Measurements from ENCODE around the gene WDHD1. TPM values are rescaled to one million over a fixed set of nuclear protein-coding genes. Genes with fewer than 3 reads are reported as not detected.

WDHD1 gene
- total and polyA plus RNA-seq, 2 of the 8 experiments (the other 6 are each of a cell fraction or from before 2014, with no cell fraction given), result 17.8 to 87.9 TPM

DNA sequence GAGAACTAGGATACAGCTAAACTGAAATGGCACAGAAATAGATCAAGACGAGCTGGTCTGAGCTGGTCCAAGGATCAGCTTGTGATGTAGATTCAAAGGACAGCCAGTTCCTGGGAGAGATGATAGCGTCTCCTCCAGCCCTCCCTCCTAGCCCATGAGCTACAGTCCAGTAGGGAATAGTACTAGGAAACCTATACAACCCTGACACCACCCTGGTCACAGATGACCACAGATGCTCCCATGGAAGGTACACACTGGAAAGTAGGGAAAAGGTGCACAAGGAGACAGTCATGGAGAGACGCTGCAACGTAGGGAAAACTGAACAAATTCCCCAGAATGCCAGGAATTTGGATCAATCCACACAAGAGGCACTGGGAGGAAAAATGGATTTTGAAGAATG is 131.2 kb downstream of the WDHD1 start:
- Histone ChIP-seq H4K5ac (ENCODE audit: insufficient read length, low read depth, low read length) (no peak overlapping the region), H3K27me3 (replicated peaks in 1 of 4; ENCODE audit: control insufficient read depth in 3 of 4, extremely low read depth in 1 of 4, insufficient read depth in 3 of 4, low read length in 3 of 4) (peaks cover 0 to 4% (median 2%) of the 10 kb centered on the region in 4 experiments; a peak in 2 of 7 replicates), H3K9ac (replicated peaks in 1 of 4; ENCODE audit: extremely low read depth in 1 of 4, low read depth in 3 of 4, low read length in 3 of 4) (no peak overlapping the region), H3K27ac (ENCODE audit: low read depth, low read length) (no peak overlapping the region), H2BK120ac (replicated peaks; ENCODE audit: low read depth, low read length) (no peak overlapping the region), H2BK15ac (ENCODE audit: low read length) (no peak overlapping the region), H2BK5ac (ENCODE audit: low read depth, low read length) (no peak overlapping the region), H2AFZ (ENCODE audit: low read length) (no peak overlapping the region), H3K56ac (replicated peaks; ENCODE audit: insufficient read length, low read depth, low read length) (no peak overlapping the region), H4K91ac (replicated peaks; ENCODE audit: insufficient read length, low read length) (no peak overlapping the region), H3K4me3 (ENCODE audit: extremely low read depth in 1 of 4, insufficient read depth in 2 of 4, low read depth in 3 of 4, low read length in 4 of 4) (no peak overlapping the region), H3K4ac (replicated peaks; ENCODE audit: insufficient read length, low read depth, low read length) (no peak overlapping the region), H2AK5ac (ENCODE audit: low read depth, low read length) (no peak overlapping the region), H3K79me2 (ENCODE audit: control insufficient read depth in 1 of 2, insufficient read depth in 2 of 2, low read length in 2 of 2) (no peaks in the 10 kb centered on the region), H3K79me1 (ENCODE audit: low read depth, low read length) (no peaks in the 10 kb centered on the region), H3K9me3 (ENCODE audit: insufficient read depth in 2 of 2, low read depth in 1 of 2, low read length in 1 of 2) (no peaks in the 10 kb centered on the region), H3K18ac (ENCODE audit: extremely low read depth, low read length) (no peak overlapping the region), H3K14ac (ENCODE audit: insufficient read length) (no peak overlapping the region), H3K23me2 (ENCODE audit: low read depth, low read length) (no peaks in the 10 kb centered on the region), H4K20me1 (replicated peaks in 1 of 2; ENCODE audit: control insufficient read depth in 1 of 2, insufficient read depth in 2 of 2, low read length in 2 of 2) (peaks cover 0 to 2% of the 10 kb centered on the region in 2 experiments), H3K36me3 (ENCODE audit: control insufficient read depth in 2 of 4, insufficient read depth in 4 of 4, low read length in 3 of 4) (no peaks in the 10 kb centered on the region), H3K4me1 (replicated peaks in 1 of 4; ENCODE audit: control insufficient read depth in 3 of 4, insufficient read depth in 4 of 4, low read length in 3 of 4) (peaks cover 0 to 3% (median 0%) of the 10 kb centered on the region in 4 experiments; a peak in 2 of 7 replicates), H4K8ac (ENCODE audit: extremely low read depth, insufficient read depth, low read length) (no peak overlapping the region), H3K23ac (ENCODE audit: insufficient read length) (no peak overlapping the region), H2BK12ac (ENCODE audit: low read depth, low read length) (no peak overlapping the region), H3K4me2 (ENCODE audit: insufficient read depth in 1 of 2, low read depth in 2 of 2, low read length in 2 of 2) (no peak overlapping the region), H2BK20ac (ENCODE audit: low read length) (no peak overlapping the region)
- no peak for DNase-seq (ENCODE audit: low read depth in 1 of 2, low spot score in 2 of 2)
- 90% methylated on average over 4 of the region's 4 CpGs; no CpG with 5 or more reads in 1 of the 2 experiments for whole genome bisulfite sequencing, 2 experiments (ENCODE audit: extremely low coverage in 1 of 2, insufficient coverage in 1 of 2, insufficient read length in 1 of 2, insufficient replicate concordance in 2 of 2, low coverage in 1 of 2, low lambda C conversion rate in 2 of 2, missing lambda C conversion rate in 1 of 2)
- TF ChIP-seq SP1 (IDR thresholded peaks at IDR 0.05; ENCODE audit: low read depth, low read length), result no peak
- TF ChIP-seq, protein P1, sequence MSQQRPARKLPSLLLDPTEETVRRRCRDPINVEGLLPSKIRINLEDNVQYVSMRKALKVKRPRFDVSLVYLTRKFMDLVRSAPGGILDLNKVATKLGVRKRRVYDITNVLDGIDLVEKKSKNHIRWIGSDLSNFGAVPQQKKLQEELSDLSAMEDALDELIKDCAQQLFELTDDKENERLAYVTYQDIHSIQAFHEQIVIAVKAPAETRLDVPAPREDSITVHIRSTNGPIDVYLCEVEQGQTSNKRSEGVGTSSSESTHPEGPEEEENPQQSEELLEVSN (IDR thresholded peaks at IDR 0.05), result no peak
- no peak for TF ChIP-seq BACH1 (IDR thresholded peaks at IDR 0.05; ENCODE audit: low read length)
- no peak for TF ChIP-seq YY1 (IDR thresholded peaks at IDR 0.05; ENCODE audit: low read depth, low read length)
- TF ChIP-seq RBBP5 (IDR thresholded peaks at IDR 0.05; ENCODE audit: borderline replicate concordance, low read depth, low read length), result no peak
- no peak for TF ChIP-seq KDM5A (IDR thresholded peaks at IDR 0.05; ENCODE audit: low read length)
- TF ChIP-seq BRCA1 (IDR thresholded peaks at IDR 0.05; ENCODE audit: low read depth, low read length), result no peak
- no peak for TF ChIP-seq TAF7 (optimal IDR thresholded peaks at IDR 0.05; ENCODE audit: borderline replicate concordance, low read depth, low read length)
- no peak for TF ChIP-seq TBP (IDR thresholded peaks at IDR 0.05; ENCODE audit: low read depth, low read length)
- ChIA-PET POLR2A (ENCODE audit: partially characterized antibody) (interaction anchor here (1.0 kb wide), 1 partner anchor 102 kb away, joined by 3 read pairs; no protein-coding TSS in a partner anchor), CTCF (ENCODE audit: partially characterized antibody) (interaction anchor here (0.7 kb wide), 1 partner anchor 11 kb away, joined by 5 read pairs; no protein-coding TSS in a partner anchor)
- FAIRE-seq, result no peak

All from H1 (cell line).